Measurements from ENCODE around the gene R3HDM2.

DNA sequence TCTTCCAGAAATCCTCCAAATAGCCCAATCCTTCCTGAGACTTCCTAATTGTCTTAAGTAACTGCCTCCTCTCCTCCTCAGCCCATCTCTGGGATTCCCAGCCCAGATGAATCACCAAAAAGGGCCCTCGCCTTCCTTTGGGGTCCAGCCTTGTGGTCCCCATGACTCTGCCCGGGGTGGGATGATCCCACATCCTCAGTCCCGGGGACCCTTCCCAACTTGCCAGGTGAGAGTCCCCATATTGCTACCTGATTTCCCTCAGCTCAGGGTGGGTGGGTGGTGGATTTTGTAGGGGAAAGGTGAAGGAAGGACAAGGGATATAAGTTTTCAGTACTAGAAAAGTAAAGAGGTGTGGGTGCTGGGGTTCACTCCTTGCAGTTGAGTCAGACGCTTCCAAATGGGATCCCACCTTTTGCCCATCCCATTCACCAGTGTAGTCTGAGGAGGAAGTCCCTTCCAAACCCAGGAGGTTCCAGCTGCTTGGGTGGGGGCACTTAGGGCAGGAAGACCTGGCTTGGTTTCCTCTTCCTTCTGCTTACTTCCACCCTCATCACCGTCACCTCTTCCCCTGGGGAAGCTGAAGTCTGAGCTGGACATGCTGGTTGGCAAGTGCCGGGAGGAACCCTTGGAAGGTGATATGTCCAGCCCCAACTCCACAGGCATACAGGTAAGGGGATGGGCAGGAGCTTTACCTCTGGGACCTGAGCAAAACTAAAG, 34.3 kb upstream of the R3HDM2 start:
- TF ChIP-seq ZNF274 (IDR thresholded peaks at IDR 0.05; ENCODE audit: low read depth, low read length) = no peak
- TF ChIP-seq YY1 (IDR thresholded peaks at IDR 0.05; ENCODE audit: insufficient read depth, insufficient read length) = no peak
- no peak for TF ChIP-seq SUZ12 (IDR thresholded peaks at IDR 0.05; ENCODE audit: extremely low read depth, insufficient read depth, insufficient read length)
